ENCODE measurements around the gene SMIM5. TPM values are rescaled to one million over a fixed set of nuclear protein-coding genes. Genes with fewer than 3 reads are reported as not detected.

The SMIM5 gene
- polyA plus RNA-seq, 1 donor from 2014 or later = 0.59 TPM

DNA sequence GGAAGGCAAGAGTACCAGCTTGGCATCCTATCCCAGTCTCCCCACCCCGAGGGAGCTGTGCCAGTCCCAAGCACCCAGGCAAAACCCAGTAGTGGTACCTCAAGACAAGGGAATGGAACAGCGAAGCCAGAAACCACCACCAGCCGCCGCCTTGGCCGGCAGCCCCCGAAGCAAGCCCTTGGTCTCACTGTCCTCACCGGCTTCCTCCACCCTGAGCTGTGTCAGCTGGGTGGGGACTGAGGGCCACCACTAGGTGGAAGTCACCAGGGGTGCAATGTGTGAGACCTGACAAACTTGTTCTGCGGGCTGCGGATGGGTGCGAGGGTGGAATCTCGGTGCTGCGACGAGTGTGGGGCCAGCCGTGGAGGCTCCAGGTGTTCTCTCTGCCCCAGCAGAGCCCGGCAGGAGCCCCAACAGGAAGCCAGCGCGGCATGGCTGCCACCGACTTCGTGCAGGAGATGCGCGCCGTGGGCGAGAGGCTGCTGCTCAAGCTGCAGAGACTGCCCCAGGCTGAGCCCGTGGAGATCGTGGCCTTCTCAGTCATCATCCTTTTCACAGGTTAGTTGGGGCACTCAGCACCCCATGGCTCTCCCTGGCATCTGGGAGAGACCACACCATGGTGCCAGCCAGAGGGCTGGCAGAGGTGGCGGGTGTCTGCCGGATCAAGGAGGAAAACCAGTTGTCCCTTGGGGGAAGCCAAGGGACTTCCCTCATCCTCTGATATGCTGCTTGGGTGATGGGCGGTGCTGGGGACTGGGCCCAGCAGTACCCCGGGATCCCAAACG is 6.7 kb downstream of the SMIM5 start:
- no peaks in the 10 kb centered on the region for H3K27me3 ChIP-seq (ENCODE audit: insufficient read depth, low read depth, low read length)
- no peak overlapping the region for H3K9ac ChIP-seq (ENCODE audit: low read length)
- H3K36me3 ChIP-seq (ENCODE audit: insufficient read depth, low read length) = no peaks in the 10 kb centered on the region
- no peaks in the 10 kb centered on the region for H3K9me2 ChIP-seq (ENCODE audit: insufficient read depth, low read length)
- no peak overlapping the region for H2AFZ ChIP-seq (ENCODE audit: low read depth, low read length)
- H3K9me3 ChIP-seq (ENCODE audit: low read length) = no peaks in the 10 kb centered on the region
- H3F3A ChIP-seq (ENCODE audit: insufficient read depth, low read length, poor library complexity, severe bottlenecking) = no peaks in the 10 kb centered on the region
- TF ChIP-seq, protein P1, sequence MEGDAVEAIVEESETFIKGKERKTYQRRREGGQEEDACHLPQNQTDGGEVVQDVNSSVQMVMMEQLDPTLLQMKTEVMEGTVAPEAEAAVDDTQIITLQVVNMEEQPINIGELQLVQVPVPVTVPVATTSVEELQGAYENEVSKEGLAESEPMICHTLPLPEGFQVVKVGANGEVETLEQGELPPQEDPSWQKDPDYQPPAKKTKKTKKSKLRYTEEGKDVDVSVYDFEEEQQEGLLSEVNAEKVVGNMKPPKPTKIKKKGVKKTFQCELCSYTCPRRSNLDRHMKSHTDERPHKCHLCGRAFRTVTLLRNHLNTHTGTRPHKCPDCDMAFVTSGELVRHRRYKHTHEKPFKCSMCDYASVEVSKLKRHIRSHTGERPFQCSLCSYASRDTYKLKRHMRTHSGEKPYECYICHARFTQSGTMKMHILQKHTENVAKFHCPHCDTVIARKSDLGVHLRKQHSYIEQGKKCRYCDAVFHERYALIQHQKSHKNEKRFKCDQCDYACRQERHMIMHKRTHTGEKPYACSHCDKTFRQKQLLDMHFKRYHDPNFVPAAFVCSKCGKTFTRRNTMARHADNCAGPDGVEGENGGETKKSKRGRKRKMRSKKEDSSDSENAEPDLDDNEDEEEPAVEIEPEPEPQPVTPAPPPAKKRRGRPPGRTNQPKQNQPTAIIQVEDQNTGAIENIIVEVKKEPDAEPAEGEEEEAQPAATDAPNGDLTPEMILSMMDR (IDR thresholded peaks at IDR 0.05; ENCODE audit: poor library complexity, severe bottlenecking) = no peak
- no peak for TF ChIP-seq RAD21 (conservative IDR thresholded peaks at IDR 0.05)
- no peak for TF ChIP-seq POLR2AphosphoS5 (IDR thresholded peaks at IDR 0.05)
- no peak for TF ChIP-seq SMC3 (conservative IDR thresholded peaks at IDR 0.05; ENCODE audit: poor library complexity)
- TF ChIP-seq, protein P2, sequence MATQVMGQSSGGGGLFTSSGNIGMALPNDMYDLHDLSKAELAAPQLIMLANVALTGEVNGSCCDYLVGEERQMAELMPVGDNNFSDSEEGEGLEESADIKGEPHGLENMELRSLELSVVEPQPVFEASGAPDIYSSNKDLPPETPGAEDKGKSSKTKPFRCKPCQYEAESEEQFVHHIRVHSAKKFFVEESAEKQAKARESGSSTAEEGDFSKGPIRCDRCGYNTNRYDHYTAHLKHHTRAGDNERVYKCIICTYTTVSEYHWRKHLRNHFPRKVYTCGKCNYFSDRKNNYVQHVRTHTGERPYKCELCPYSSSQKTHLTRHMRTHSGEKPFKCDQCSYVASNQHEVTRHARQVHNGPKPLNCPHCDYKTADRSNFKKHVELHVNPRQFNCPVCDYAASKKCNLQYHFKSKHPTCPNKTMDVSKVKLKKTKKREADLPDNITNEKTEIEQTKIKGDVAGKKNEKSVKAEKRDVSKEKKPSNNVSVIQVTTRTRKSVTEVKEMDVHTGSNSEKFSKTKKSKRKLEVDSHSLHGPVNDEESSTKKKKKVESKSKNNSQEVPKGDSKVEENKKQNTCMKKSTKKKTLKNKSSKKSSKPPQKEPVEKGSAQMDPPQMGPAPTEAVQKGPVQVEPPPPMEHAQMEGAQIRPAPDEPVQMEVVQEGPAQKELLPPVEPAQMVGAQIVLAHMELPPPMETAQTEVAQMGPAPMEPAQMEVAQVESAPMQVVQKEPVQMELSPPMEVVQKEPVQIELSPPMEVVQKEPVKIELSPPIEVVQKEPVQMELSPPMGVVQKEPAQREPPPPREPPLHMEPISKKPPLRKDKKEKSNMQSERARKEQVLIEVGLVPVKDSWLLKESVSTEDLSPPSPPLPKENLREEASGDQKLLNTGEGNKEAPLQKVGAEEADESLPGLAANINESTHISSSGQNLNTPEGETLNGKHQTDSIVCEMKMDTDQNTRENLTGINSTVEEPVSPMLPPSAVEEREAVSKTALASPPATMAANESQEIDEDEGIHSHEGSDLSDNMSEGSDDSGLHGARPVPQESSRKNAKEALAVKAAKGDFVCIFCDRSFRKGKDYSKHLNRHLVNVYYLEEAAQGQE (IDR thresholded peaks at IDR 0.05; ENCODE audit: borderline replicate concordance) = no peak
- TF ChIP-seq EZH2 (IDR thresholded peaks at IDR 0.05; ENCODE audit: borderline replicate concordance, insufficient read depth, low read length, poor library complexity, severe bottlenecking) = no peak
- TF ChIP-seq MXI1 (conservative IDR thresholded peaks at IDR 0.05; ENCODE audit: poor library complexity, severe bottlenecking) = no peak
- no peak for TF ChIP-seq TAF1 (IDR thresholded peaks at IDR 0.05; ENCODE audit: low read depth)
- TF ChIP-seq EP300 (conservative IDR thresholded peaks at IDR 0.05; ENCODE audit: poor library complexity, severe bottlenecking) = no peak
- H3K79me2 ChIP-seq (replicated peaks; ENCODE audit: insufficient read depth, low read length) = no peaks in the 10 kb centered on the region
- no peak overlapping the region for H3K27ac ChIP-seq (ENCODE audit: low read length)
- H3K4me2 ChIP-seq (ENCODE audit: low read length) = no peak overlapping the region
- no peaks in the 10 kb centered on the region for H4K20me1 ChIP-seq (ENCODE audit: insufficient read depth)
- no peak overlapping the region for H3K4me3 ChIP-seq (ENCODE audit: low read length)

DNA sequence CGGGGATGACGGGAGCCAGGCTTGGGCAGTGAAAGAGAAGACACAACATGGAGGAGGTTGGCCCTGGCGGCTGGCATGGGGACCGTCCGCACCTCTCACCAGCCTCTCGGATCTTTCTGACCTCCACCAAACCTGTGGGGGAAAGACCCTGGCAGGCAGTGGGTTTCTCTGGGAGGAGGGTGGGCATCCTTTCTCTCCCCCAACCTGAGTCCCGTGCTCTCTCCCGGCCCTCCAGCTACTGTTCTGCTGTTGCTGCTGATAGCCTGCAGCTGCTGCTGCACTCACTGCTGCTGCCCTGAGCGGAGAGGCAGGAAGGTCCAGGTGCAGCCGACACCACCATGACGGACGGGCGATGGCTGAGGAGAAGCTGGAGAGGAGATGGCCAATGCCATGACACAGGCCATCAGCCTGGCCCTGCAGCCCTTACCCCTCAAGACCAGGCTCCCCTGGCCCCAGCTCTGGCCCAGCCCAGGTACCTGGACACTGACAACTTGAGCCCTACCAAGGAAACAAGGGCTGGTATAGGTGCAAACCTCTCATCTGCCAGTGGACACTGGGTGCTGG is 7.4 kb downstream of the SMIM5 start:
- H3K79me2 ChIP-seq (replicated peaks; ENCODE audit: insufficient read depth, low read length) = no peaks in the 10 kb centered on the region
- H3K9me3 ChIP-seq (ENCODE audit: low read length) = no peaks in the 10 kb centered on the region
- H3K4me3 ChIP-seq (ENCODE audit: low read length) = no peak overlapping the region
- H3F3A ChIP-seq (ENCODE audit: insufficient read depth, low read length, poor library complexity, severe bottlenecking) = no peaks in the 10 kb centered on the region
- H2AFZ ChIP-seq (ENCODE audit: low read depth, low read length) = no peak overlapping the region
- H3K4me2 ChIP-seq (ENCODE audit: low read length) = no peak overlapping the region
- H3K9me2 ChIP-seq (ENCODE audit: insufficient read depth, low read length) = no peaks in the 10 kb centered on the region
- no peak overlapping the region for H3K27ac ChIP-seq (ENCODE audit: low read length)
- H3K36me3 ChIP-seq (ENCODE audit: insufficient read depth, low read length) = no peaks in the 10 kb centered on the region
- no peaks in the 10 kb centered on the region for H3K27me3 ChIP-seq (ENCODE audit: insufficient read depth, low read depth, low read length)
- H3K9ac ChIP-seq (ENCODE audit: low read length) = no peak overlapping the region
- TF ChIP-seq SMC3 (conservative IDR thresholded peaks at IDR 0.05; ENCODE audit: poor library complexity) (no peak), EZH2 (IDR thresholded peaks at IDR 0.05; ENCODE audit: borderline replicate concordance, insufficient read depth, low read length, poor library complexity, severe bottlenecking) (no peak), POLR2AphosphoS5 (IDR thresholded peaks at IDR 0.05) (no peak), TAF1 (IDR thresholded peaks at IDR 0.05; ENCODE audit: low read depth) (no peak), RAD21 (conservative IDR thresholded peaks at IDR 0.05) (no peak), MXI1 (conservative IDR thresholded peaks at IDR 0.05; ENCODE audit: poor library complexity, severe bottlenecking) (no peak), EP300 (conservative IDR thresholded peaks at IDR 0.05; ENCODE audit: poor library complexity, severe bottlenecking) (no peak)
- TF ChIP-seq, protein P2 (IDR thresholded peaks at IDR 0.05; ENCODE audit: borderline replicate concordance) = no peak
- TF ChIP-seq, protein P1 (IDR thresholded peaks at IDR 0.05; ENCODE audit: poor library complexity, severe bottlenecking) = no peak
- H4K20me1 ChIP-seq (ENCODE audit: insufficient read depth) = no peaks in the 10 kb centered on the region
